T follicular helper cell (primary cell): ENCODE results near the gene BCAS4.
"Not testable (repeated sequence)": the region's sequence is repeated elsewhere in the genome, so short reads cannot be mapped to it uniquely, and the experiment has no call there.

Source experiments
- DNase-seq: peaks from one replicate; pipeline ENCODE4 v3.0.0-alpha.2; 2020; ENCODE audit warnings: low read depth

The BCAS4 gene

DNA sequence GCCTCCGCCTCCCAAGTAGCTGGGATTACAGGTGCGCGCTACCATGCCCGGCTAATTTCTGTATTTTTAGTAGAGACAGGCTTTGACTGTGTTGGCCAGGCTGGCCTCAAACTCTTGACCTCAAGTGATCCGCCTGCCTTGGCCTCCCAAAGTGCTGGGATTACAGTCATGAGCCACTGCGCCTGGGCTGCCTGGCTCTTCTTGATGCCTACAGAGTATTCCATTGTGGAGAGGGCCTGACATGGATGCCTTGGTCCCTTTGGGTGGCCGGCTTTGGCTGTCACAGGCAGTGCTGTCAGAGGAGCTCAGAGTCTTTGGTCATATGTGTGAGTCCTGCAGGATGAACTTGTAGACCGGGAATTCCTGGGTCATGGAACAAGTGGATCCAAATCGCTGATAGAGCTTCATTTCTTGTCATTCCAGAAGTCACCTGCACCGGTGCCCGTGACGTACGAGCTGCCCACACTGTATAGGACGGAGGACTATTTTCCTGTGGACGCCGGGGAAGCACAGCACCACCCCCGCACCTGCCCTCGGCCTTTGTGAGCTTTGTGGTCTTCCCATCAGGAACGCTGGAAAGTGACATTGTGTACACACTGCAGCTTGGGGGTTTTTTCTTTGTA is 81.3 kb downstream of the BCAS4 start:
- no peak for DNase-seq

DNA sequence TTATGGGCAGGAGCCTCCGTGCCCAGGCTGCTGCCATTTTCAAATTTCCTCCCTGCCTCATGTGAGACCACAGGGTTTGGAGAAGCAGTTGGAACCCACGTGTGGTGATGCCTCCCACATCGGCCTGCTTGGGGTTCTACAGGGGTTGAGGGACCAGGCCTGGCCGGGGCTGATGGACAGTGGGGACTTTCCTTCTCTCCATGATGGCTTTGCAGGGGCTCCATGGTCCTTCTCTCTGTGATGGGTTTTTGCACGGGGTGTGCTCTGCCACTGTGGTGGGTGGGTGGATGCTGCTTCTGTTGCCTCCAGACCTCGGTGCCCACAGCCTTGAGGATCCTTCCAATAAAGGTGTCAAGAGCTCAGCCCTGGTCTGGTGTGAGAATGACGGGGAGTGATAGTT is 82.0 kb downstream of the BCAS4 start:
- no peak for DNase-seq

DNA sequence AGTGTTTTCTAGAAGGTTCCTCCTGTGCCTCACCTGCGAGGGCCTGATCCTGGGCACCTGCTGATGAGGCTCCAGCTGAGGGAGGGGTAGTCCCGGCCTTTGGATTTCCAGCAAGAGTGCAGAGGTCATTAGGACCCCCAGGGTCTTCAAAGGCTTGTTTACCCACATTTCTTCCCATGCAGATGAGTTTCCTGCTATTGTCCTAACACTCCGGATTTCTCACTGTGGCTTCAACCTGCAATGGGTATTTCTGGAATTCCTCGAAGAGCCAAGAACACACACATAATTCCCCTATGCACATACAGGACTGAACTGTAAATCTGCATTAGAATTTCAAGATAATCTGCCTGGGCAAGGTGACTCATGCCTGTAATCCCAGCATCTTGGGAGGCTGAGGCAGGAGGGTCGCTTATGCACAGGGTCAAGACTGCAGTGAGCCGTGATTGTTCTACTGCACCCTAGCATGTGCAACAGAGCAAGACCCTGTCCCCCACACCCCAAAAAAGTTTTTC is 82.4 kb downstream of the BCAS4 start:
- no peak for DNase-seq

DNA sequence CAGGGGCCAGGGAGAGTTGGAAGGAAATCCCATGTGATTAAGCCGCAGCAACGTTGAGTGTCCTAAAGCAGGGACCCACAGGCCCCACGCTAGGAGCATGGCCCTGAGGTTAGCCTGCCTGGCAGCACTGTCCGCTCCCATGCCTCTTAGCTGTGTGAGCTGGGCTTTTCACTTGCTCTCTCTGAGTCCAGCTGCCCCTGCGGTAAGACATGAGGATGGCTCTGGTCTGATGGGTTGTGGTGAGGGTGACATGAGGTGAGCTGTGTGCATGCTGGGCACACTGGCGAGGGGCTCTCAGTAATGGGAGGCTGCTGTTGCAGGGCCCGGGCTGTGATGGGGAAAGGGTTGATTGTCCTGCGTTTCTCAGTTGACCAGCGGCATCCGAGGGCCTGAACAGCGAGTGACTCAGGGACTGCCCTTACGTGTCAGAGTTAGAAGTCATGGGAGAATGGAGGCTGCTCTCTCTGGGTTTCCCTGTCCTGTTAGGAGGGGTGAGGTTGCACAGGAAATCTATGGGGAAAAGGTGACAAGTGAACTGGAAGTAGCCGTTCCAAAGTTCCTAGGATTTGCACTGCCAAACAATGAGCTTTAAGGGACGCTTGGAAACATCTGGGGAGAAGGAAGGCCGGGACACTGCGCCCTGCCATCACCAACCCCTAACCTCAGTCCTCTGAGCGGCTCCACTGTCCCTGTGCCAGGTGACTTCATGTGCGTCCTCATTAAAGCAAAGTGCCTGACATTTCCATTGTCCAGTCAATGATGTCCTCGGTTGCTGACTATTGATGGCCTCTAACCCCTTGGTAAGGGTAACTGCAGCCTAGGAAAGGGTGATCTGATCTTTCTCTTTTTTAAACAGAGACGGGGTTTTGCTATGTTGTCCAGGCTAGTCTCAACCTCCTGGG is 85.0 kb downstream of the BCAS4 start:
- no peak for DNase-seq

DNA sequence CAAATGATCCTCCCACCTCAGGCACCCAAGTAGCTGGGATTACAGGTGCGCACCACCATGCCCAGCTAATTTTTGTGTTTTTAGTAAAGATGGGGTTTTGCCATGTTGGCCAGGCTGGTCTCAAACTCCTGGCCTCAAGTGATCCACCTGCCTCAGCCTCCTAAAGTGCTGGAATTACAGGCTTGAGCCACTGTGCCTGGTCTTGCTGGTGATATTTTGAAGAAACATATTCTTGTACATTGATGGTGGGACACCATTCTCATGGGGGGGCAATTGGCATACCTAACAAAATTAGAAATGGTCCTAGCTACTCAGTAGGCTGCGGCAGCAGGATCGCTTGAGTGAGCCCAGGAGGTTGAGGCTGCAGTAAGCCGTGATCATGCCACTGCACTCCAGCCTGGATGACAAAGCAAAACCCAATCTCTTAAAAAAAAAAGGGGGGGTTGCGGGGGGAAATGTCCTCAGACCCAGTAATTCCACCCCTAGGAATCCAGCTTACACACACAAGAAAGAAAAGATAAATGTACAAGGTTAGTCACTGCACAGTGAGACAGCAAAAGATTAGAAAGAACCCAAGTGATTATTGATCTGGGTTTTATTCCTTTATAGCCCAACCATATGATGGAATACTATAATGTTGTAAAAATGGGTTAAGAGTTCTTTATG is 87.0 kb downstream of the BCAS4 start:
- not testable (repeated sequence) for DNase-seq

DNA sequence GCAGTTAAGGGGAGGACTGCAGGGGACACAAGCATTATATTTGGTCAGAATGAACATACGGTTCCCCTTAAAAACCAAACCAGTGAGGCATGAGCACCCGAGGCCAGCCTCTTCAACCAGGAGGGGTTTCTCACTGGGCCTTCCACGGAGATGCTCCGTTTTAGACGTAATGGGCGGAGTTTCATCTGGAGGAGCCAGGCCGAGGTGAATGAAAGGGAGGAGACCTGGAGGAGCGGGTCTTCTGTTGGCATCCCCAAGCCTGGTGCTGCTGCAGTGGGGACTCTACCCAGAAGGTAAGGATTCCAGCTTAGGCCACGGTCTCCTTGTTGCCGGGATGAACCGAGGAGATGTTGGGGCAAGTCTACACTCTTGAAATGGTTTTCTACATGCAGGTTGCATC is 89.0 kb downstream of the BCAS4 start:
- no peak for DNase-seq

DNA sequence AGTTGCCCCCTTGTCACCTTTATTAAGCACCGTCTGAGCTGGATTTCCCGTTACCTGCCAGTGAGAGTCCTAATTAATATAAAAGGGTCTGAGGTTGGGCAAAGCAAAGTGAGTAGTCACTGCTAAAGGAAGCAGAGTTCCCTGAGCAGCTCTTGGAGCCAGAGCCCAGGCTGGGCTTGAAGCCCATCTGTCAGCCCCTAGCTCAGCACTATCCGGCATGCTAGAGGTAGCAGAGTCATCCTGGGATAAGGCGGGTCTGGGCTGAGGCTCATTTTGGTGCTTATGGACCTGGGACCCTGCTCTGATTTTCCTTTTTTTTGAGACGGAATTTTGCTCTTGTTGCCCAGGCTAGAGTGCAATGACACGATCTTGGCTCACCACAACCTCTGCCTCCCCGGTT is 90.2 kb downstream of the BCAS4 start:
- no peak for DNase-seq

DNA sequence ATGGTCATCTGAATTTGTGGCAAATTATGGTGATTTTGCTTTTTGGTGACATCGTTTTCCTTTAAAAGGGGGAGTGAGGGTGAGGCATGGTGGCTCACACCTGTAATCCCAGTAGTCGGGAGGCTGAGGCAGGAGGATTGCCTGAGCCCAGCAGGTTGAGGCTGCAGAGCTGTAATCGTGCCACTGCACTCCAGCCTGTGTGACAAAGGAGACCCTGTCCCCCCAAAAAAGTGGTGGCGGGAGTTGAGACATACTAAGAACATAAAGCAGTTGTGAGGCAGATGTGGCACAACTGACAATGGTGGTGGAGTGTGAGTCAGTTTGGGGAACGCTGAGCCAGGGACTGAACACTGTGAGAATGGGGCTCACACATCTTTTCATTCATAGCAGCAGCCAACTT is 90.9 kb downstream of the BCAS4 start:
- no peak for DNase-seq

DNA sequence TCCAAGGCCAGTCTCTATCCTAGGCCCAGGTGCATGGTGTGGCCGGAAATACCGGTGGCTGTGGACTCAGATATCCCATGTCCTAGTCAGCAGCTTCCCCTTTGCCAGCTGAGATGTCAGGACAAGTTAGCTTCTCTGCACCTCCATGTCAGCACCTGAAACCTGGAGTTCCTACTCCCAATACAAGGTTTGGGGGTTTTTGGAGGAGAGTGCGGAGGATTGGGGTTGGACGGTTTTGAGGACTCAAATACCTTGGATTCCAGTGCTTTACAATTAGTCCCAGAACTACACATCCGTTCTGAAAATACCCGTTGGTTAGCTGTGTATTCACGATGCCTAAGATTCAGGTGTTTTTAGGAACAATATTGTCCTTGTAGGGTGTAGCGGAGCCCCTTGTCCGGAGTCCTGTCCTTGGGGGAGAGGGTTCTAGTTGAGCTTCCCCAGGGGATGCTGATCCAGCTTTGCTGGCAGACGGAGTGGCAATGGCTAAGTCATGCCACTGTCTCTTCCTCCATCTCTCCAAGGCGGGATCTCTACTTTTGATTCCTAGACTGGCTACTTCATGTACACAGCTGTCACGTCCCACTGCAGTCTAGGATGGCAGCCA is 91.4 kb downstream of the BCAS4 start:
- no peak for DNase-seq

DNA sequence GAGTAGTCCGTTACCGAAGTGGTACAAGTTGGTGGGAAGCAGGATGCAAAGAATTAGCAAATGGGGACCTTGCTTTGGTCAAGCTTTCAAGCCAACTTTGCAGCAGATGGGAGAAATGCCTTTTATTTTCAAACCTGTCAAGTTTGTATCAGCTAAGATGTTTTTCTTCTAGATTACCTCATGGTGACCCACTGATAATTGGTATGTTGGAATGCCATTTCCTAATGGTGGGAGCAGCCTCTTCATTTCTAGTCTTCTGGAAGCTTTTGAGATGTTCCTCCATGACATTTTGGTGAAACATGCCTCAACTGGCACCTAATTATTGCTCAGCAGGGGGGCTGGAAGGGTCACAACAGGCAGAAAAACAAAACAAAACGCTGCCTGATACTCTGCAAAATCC is 92.7 kb downstream of the BCAS4 start:
- DNase-seq, result no peak

DNA sequence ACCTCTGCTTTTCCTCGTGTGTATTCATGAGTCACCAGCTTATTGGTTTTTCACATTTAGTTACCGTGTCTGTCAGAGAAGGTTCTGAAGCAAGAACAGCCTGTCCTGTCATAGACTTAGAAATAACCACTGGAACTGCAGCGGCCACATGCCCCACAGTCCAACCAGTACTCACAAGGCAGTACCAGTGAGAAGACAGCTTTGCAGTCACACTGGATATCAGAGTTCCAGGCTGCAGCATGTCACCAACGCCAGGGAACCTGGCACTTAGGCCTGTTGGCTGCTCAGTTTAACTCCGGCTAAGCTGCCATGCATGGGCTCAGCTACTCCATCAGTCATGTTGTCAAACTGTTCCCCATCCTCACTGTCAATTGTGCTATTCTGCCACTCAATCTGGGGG is 96.3 kb downstream of the BCAS4 start:
- no peak for DNase-seq

DNA sequence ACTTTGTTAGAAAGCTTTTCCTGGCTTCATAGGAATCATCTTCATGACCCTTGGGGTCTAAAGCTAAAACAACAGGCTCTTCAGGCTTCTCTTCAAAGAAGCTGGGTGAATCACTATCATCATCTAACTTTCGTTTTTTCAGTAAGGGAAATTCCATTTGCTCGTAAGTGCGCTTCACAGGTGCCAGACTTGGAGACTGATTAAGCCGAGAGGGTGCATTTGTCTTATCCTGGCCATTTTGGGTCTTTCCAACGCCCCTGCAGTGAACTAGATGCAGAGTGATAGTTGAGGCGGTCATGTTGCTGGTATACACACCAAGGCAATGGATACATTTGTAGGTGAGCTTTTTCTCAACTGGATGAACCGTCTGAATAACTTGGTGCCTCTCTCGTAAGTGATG is 97.5 kb downstream of the BCAS4 start:
- DNase-seq, result no peak

DNA sequence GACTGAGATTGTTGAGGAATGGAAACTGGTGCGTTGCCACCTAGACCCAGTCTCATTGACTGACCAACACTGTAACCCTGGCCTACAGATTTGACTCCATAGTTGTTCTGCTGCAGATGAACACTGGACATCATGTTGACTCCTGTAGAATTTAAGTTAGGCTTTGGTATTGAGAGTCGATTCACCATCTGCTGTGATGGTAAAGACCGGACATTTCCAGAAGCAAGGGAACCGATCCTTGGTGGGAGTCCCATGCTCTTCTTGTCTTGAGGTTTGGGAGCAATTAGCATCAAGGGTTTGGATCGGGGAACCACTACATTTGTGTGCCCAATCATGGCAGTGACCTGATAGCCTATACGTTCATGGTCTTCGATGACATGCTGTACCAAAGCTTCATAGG is 98.8 kb downstream of the BCAS4 start:
- no peak for DNase-seq

DNA sequence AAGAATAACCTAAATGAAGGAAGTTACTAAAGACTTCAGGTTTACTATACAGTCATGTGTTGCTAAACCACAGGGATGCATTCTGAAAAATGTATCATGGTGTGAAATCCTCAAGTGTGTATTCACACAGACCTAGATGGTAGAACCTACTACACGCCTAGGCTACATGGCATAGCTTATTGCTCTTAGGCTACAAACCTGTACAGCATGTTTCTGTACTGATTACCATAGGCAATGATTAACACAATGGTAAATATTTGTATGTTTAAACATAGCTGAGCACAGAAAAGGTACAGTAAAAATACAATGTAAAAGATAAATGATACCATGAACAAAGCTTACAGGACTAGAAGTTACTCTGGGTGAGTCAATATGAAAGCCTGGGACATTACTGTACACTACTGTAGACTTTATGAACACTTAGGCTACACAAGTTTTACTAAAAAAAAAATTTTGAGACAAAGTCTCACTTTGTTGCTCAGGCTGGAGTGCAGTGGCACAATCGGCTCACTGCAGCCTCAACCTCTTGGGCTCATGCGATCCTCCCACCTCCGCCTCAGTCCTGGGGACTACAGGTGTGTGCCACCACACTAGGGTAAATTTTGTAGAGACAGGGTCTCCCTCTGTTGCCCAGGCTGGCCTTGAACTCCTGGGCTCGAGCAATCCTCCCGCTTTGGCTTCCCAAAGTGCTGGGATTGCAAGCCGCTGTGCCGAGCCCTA is 100.4 kb downstream of the BCAS4 start:
- no peak for DNase-seq

DNA sequence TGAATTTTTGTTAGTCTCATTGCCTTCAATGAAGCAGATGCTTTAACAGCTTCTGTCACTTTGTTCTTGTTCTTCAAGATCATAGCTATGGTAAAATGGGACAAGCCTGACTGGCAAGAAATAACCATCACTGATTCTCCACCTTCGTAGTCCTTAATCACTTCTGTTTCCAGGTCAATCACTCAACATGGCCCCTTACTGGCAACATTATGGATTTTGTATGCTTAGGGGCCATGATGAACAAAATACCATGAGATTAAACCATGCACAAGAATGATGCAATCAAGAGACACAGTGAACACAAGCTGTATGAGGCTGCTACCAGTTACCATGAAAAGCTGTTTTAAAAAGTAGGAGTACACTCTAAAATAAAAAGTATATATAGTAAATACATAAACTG is 103.6 kb downstream of the BCAS4 start:
- DNase-seq, result no peak

DNA sequence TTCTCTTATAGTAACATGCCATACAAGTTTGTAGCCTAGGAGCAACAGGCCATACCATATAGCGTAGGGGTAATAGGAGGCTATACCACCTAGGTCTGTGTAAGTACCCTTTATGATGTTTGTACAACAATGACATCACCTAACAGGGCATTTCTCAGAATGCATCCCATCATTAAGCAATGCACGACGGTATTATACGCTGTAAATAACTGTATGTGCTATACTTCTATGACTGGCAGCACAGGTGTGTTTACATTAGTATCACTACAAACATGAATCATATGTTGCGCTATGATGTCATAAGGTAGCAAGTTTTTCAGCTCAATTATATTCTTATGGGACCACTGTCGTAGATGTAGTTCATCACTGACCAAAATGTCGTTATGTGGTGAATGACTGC is 105.4 kb downstream of the BCAS4 start:
- no peak for DNase-seq

DNA sequence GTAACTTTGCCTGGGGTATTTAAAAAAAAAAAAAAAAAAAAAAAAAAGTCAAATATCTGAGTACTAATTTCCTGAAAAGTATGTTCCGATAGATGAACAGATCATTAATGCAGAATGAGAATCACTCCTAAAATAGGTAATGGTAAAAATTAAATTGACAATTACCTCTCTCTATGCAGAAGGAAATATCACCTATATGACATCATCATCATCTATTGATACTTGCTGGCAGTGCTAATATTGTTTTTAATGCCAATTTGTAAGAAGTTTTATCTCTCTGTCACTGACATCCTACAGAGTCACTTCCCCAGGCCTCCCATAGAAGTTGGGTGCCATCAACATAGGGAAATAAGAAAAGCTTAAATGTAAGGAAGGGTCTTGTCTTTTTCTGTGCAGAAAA is 106.4 kb downstream of the BCAS4 start:
- DNase-seq, result no peak

DNA sequence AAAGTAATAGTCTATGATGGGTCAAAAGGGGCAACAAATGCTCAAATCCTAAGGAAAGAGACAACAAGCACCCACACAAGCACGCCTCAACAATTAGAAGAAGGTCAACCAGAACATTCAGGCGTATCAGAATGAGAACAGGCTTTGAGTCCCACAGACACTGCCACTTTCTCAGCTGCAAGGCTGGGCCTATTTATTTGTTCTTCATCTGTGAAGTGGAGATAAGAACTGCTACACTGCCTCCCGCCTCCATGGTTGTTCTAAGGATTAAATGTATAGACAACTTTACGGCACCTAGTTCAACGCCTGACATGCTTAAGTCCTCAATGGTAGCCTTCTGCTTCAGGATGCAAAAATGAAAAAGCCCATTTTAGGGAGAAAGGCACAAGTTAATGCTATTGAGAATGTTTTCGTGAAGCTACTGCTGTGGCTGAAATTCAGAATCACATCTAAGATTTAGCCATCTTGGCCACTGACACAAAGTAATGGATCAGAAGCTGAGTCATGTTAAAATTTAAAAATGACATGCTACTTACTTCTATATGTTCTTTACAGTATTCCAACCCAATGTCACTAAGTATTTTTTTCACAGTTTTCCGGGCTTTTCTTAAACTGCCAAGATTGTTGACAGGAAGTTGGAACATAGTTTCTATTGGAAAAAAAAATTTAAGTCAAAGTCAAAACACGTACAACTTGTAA is 108.6 kb downstream of the BCAS4 start:
- no peak for DNase-seq

DNA sequence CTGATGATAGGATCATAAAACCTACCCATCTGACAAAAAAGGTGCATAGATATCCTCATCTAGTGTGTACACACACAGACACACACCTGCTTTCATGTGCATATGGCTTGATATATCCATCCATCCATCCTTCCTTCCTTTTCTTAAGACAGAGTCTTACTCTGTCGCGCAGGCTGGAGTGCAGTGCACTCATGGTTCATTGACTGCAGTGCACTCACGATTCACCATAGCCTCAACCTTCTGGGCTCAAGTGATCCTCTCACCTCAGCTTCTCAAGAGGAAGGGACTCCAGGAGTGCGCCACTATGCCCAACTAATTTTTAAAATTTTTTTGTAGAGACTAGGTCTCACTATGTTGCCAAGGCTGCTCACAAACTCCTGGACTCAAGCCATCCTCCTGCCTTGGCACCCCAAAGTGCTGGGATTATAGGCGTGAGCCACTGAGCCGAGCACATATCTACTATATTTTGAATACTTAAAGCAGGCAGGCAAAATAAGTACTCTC is 109.3 kb downstream of the BCAS4 start:
- DNase-seq, result no peak

DNA sequence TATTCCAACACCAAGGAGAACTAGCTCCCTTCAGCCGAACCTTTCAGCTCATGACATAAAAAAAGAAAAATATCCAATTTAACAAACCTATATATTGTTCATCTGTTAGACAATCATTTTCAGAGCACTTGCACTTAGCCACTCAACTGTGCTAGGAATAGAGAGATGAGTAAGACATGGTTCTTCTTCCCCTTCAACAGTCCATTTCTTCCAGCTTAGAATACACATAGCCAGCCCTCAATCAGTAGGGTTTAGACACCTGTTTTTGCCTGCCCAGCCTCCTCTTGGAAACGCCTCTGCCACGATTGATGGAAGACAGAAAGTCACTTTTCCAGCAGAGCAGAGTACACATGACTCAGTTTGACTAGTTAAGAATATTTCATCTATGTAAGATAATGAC is 114.6 kb downstream of the BCAS4 start:
- no peak for DNase-seq

DNA sequence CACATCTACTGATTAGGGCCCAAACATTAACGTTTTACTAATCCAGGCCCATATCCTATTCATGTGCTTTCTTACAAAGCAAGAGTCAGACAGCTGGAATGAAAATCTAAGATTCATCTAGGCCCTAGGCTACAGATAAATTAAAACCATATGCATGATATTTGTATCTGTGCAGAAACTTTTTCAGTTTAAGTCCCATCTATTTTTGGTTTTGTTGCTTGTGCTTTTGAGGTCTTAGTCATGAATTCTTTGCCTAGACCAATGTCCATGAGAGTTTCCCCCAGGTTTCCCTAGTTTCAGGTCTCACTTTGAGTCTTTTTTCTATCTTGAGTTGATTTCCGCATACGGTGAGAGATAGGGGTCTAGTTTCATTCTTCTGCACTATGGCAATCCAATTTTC is 116.2 kb downstream of the BCAS4 start:
- DNase-seq, result no peak
